IMR-90 (cell line): ENCODE measurements around the gene KBTBD12. TPM values are rescaled to one million over a fixed set of nuclear protein-coding genes. Genes with fewer than 3 reads are reported as not detected.

ENCODE experiments used
- ATAC-seq: fragments of 200-7000 bp; cut with Tn5 transposase; 2 replicates; pipeline ENCODE4 v1.9.1; 2020; ENCODE audit warnings: low read depth, mild to moderate bottlenecking, moderate library complexity
- BruUV-seq: library from RNA; stranded (reverse); fragments of 400-500 nt; replicated peaks from 2 replicates; lab custom pipeline; 2021; lab: Mats Ljungman, UMichigan
- CTCF ChIA-PET: fragments of 300-600 bp; formaldehyde crosslinking; extraction: SDS; loops from one replicate; lab custom pipeline; 2021; ENCODE audit warnings: antibody characterized with exemption; lab: Yijun Ruan, JAX
- POLR2A ChIA-PET: fragments of 300-600 bp; sonication (Branson Sonifier 250); formaldehyde crosslinking; loops from one replicate; lab custom pipeline; 2022; ENCODE audit warnings: antibody characterized with exemption; ENCODE audit not compliant: unreplicated experiment; lab: Charles Lee
- DNase-seq: peaks from one replicate; pipeline ENCODE4 v3.0.0; 2013
- H2AFZ ChIP-seq: replicated peaks from 2 replicates; pipeline ENCODE3; 2013; ENCODE audit warnings: low read length, mild to moderate bottlenecking; ENCODE audit not compliant: poor library complexity
- H2AK5ac ChIP-seq: 2 replicates; pipeline ENCODE4 v1.6.1; 2013; ENCODE audit warnings: low read depth, low read length, inconsistent platforms
- H2AK9ac ChIP-seq: replicated peaks from 2 replicates; pipeline ENCODE3; 2013; ENCODE audit warnings: mild to moderate bottlenecking, low read depth, low read length, moderate library complexity; ENCODE audit not compliant: poor library complexity
- H2BK120ac ChIP-seq: 2 replicates; pipeline ENCODE4 v1.6.1; 2013; ENCODE audit warnings: low read depth, low read length, inconsistent platforms
- H2BK15ac ChIP-seq: 3 replicates; pipeline ENCODE4 v1.6.1; 2013; ENCODE audit warnings: low read depth, low read length, inconsistent platforms
- H2BK20ac ChIP-seq: 2 replicates; pipeline ENCODE4 v1.6.1; 2013; ENCODE audit warnings: low read depth, mild to moderate bottlenecking, inconsistent platforms, low read length, moderate library complexity
- H2BK5ac ChIP-seq: 2 replicates; pipeline ENCODE4 v1.6.1; 2013; ENCODE audit warnings: mild to moderate bottlenecking, low read depth, low read length, inconsistent platforms; ENCODE audit not compliant: poor library complexity, severe bottlenecking
- H3K14ac ChIP-seq: replicated peaks from 2 replicates; pipeline ENCODE4 v1.6.1; 2013; ENCODE audit warnings: low read depth, low read length, inconsistent platforms
- H3K18ac ChIP-seq: 2 replicates; pipeline ENCODE4 v1.6.1; 2013; ENCODE audit warnings: low read depth, low read length, control low read depth
- H3K23ac ChIP-seq: 2 replicates; pipeline ENCODE4 v1.6.1; 2013; ENCODE audit warnings: low read depth, low read length, inconsistent platforms
- H3K27ac ChIP-seq: 2 replicates; pipeline ENCODE4 v1.5.1; 2013; ENCODE audit warnings: mild to moderate bottlenecking, control low read depth, low read length; ENCODE audit not compliant: insufficient read depth
- H3K27me3 ChIP-seq: 2 replicates; pipeline ENCODE4 v1.6.1; 2013; ENCODE audit warnings: low read length; ENCODE audit not compliant: control insufficient read depth, insufficient read depth
- H3K36me3 ChIP-seq: 2 replicates; pipeline ENCODE4 v1.6.1; 2013; ENCODE audit warnings: low read length, mixed read lengths; ENCODE audit not compliant: control insufficient read depth, insufficient read depth
- H3K4ac ChIP-seq: 2 replicates; pipeline ENCODE4 v1.6.1; 2013; ENCODE audit warnings: low read depth, low read length, inconsistent platforms
- H3K4me1 ChIP-seq: 2 replicates; pipeline ENCODE4 v1.6.1; 2013; ENCODE audit warnings: low read length, mixed read lengths; ENCODE audit not compliant: control insufficient read depth, insufficient read depth
- H3K4me2 ChIP-seq: 2 replicates; pipeline ENCODE4 v1.6.1; 2013; ENCODE audit warnings: low read depth, mild to moderate bottlenecking, control low read depth, low read length, moderate library complexity
- H3K4me3 ChIP-seq: 2 replicates; pipeline ENCODE4 v1.5.1; 2013; ENCODE audit warnings: low read depth, mild to moderate bottlenecking, control low read depth, low read length, moderate library complexity; ENCODE audit not compliant: insufficient read depth
- H3K56ac ChIP-seq: 2 replicates; pipeline ENCODE4 v1.6.1; 2013; ENCODE audit warnings: low read length, inconsistent platforms; ENCODE audit not compliant: insufficient read depth; ENCODE audit errors: extremely low read depth
- H3K79me1 ChIP-seq, 2 experiments: 2 replicates each; pipeline ENCODE4 v1.6.1; 2013; ENCODE audit warnings: low read length in 2 of 2, inconsistent platforms in 1 of 2, low read depth in 1 of 2
- H3K9ac ChIP-seq: 2 replicates; pipeline ENCODE4 v1.6.1; 2013; ENCODE audit warnings: low read depth, low read length, control low read depth
- H3K9me1 ChIP-seq: 2 replicates; pipeline ENCODE4 v1.6.1; 2013; ENCODE audit warnings: low read length, inconsistent platforms; ENCODE audit not compliant: insufficient read depth
- H3K9me3 ChIP-seq: 2 replicates; pipeline ENCODE4 v1.6.1; 2013; ENCODE audit warnings: low read length; ENCODE audit not compliant: control insufficient read depth, insufficient read depth
- H4K20me1 ChIP-seq: 2 replicates; pipeline ENCODE4 v1.6.1; 2013; ENCODE audit warnings: low read length, inconsistent platforms; ENCODE audit not compliant: insufficient read depth
- H4K5ac ChIP-seq: 2 replicates; pipeline ENCODE4 v1.6.1; 2013; ENCODE audit warnings: mild to moderate bottlenecking, low read depth, low read length, control low read depth
- H4K8ac ChIP-seq, 2 experiments: 2 replicates each; pipeline ENCODE4 v1.6.1; 2013; ENCODE audit warnings: low read depth in 2 of 2, low read length in 2 of 2, control low read depth in 1 of 2, inconsistent platforms in 1 of 2
- H4K91ac ChIP-seq: 2 replicates; pipeline ENCODE4 v1.6.1; 2013; ENCODE audit warnings: low read depth, low read length, inconsistent platforms; ENCODE audit not compliant: insufficient read depth
- BHLHE40 ChIP-seq: fragments of 150-350 bp; IDR thresholded peaks from 2 replicates; pipeline ENCODE4 v1.6.1; 2016; ENCODE audit warnings: mild to moderate bottlenecking, low read depth, low read length
- FOS ChIP-seq: fragments of 150-350 bp; IDR thresholded peaks from 2 replicates; pipeline ENCODE4 v1.6.1; 2016; ENCODE audit warnings: low read depth, low read length
- MAFK ChIP-seq: IDR thresholded peaks from 2 replicates; pipeline ENCODE4 v1.6.1; 2012; ENCODE audit warnings: low read depth, low read length, improper control_type of control experiment
- POLR2A ChIP-seq: IDR thresholded peaks from 2 replicates; pipeline ENCODE4 v1.6.1; 2012; ENCODE audit warnings: mild to moderate bottlenecking, low read depth, low read length
- RAD21 ChIP-seq: IDR thresholded peaks from 2 replicates; pipeline ENCODE4 v1.6.1; 2012; ENCODE audit warnings: low read length, improper control_type of control experiment
- RCOR1 ChIP-seq: IDR thresholded peaks from 2 replicates; pipeline ENCODE4 v1.6.1; 2012; ENCODE audit warnings: mild to moderate bottlenecking, low read length, improper control_type of control experiment; ENCODE audit not compliant: insufficient replicate concordance
- SMC3 ChIP-seq: fragments of 150-350 bp; IDR thresholded peaks from 2 replicates; pipeline ENCODE4 v1.6.1; 2016; ENCODE audit warnings: low read depth, mild to moderate bottlenecking, antibody characterized with exemption, low read length, moderate library complexity
- WGBS, 2 experiments: methylation state at CpG; one replicate each; pipeline versions ENCODE4 v1.1.5 to v1.1.7; 2013; ENCODE audit warnings: missing lambda C conversion rate in 2 of 2; ENCODE audit not compliant: insufficient read length in 1 of 2; ENCODE audit errors: extremely low coverage in 2 of 2; 5-methylcytosine and 5-hydroxymethylcytosine counted together
- dilution Hi-C: fragments of 300-500 bp; cut with HindIII; formaldehyde crosslinking; loops from one replicate; pipeline ENCODE4 v1.14.3; 2018; ENCODE audit warnings: low sequenced_read_pairs; ENCODE audit not compliant: unreplicated experiment
- in situ Hi-C: fragments of 300-500 bp; cut with MboI; formaldehyde crosslinking; loops from 3 replicates; pipeline ENCODE4 v1.14.3; 2019; ENCODE audit warnings: low sequenced_read_pairs, inconsistent platforms, mixed read lengths
- intact Hi-C: fragments of 100-400 bp; cut with micrococcal nuclease; formaldehyde crosslinking; loops from 2 replicates; pipeline ENCODE4 v1.10.0; 2022
- polyA plus RNA-seq, 3 experiments: library from polyadenylated mRNA; depleted of rRNA; stranded (reverse); fragments of >200 nt; gene quantifications; 2 replicates each; pipeline ENCODE4 v1.2.3, GENCODE V29; 2012; ENCODE audit warnings: low replicate concordance in 1 of 3
- total RNA-seq: library from RNA; depleted of rRNA; stranded (reverse); fragments of >200 nt; gene quantifications from 2 replicates; pipeline ENCODE4 v1.2.3, GENCODE V29; 2012
- TF ChIP-seq, protein P1 (sequence below): conservative IDR thresholded peaks from 2 replicates; pipeline ENCODE4 v1.5.1; 2012; ENCODE audit warnings: mild to moderate bottlenecking, low read depth, low read length, improper control_type of control experiment
- TF ChIP-seq, protein P2 (sequence below): fragments of 150-350 bp; IDR thresholded peaks from 2 replicates; pipeline ENCODE4 v1.6.1; 2016; ENCODE audit warnings: low read depth, mild to moderate bottlenecking, low read length, moderate library complexity, borderline replicate concordance

The KBTBD12 gene
- total and polyA plus RNA-seq, 2 of the 4 experiments (the other 2 are of a cell fraction): not detected

DNA sequence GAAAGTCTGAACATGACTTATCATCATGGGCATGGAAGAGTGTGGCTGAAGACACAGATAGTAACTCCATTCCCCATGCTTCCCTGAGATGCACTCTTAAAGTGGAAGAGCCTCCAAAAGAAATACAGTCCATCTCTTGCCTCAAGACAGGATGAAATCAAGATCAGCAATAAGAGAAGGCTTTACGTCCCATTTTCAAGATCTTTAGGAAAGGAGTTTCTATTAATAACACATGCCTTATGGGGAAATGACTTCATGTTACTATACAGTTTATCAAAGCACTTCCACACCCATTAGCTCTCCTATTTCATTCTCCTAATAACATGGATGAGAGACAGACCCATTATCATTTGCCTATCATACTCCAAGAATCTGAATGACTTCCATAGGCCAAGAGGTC lies 6.1 kb upstream of the KBTBD12 start:
- Histone ChIP-seq H3K36me3 (no peaks in the 10 kb centered on the region), H3K4me2 (no peak overlapping the region), H4K8ac (no peak overlapping the region), H3K9me1 (no peaks in the 10 kb centered on the region), H3K27me3 (peaks cover 40% of the 10 kb centered on the region), H3K79me1 (no peaks in the 10 kb centered on the region), H2BK120ac (no peak overlapping the region), H3K4me3 (no peak overlapping the region), H4K91ac (no peak overlapping the region), H4K20me1 (no peaks in the 10 kb centered on the region), H4K5ac (no peak overlapping the region), H3K9ac (no peak overlapping the region), H2AK5ac (no peak overlapping the region), H3K27ac (no peak overlapping the region), H3K23ac (no peak overlapping the region), H3K14ac (no peak overlapping the region), H3K56ac (no peak overlapping the region), H3K9me3 (peaks cover 3% of the 10 kb centered on the region), H2AFZ (no peak overlapping the region), H2BK5ac (no peak overlapping the region), H2BK20ac (no peak overlapping the region), H3K4me1 (no peaks in the 10 kb centered on the region), H3K18ac (no peak overlapping the region), H3K4ac (no peak overlapping the region), H2BK15ac (no peak overlapping the region), H2AK9ac (no peak overlapping the region)
- BruUV-seq: no TSS peak
- no peak for TF ChIP-seq RAD21
- TF ChIP-seq RCOR1: no peak
- no peak for TF ChIP-seq MAFK
- TF ChIP-seq SMC3: no peak
- TF ChIP-seq, protein P1, sequence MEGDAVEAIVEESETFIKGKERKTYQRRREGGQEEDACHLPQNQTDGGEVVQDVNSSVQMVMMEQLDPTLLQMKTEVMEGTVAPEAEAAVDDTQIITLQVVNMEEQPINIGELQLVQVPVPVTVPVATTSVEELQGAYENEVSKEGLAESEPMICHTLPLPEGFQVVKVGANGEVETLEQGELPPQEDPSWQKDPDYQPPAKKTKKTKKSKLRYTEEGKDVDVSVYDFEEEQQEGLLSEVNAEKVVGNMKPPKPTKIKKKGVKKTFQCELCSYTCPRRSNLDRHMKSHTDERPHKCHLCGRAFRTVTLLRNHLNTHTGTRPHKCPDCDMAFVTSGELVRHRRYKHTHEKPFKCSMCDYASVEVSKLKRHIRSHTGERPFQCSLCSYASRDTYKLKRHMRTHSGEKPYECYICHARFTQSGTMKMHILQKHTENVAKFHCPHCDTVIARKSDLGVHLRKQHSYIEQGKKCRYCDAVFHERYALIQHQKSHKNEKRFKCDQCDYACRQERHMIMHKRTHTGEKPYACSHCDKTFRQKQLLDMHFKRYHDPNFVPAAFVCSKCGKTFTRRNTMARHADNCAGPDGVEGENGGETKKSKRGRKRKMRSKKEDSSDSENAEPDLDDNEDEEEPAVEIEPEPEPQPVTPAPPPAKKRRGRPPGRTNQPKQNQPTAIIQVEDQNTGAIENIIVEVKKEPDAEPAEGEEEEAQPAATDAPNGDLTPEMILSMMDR: no peak
- TF ChIP-seq POLR2A: no peak
- no peak for TF ChIP-seq FOS
- TF ChIP-seq, protein P2, sequence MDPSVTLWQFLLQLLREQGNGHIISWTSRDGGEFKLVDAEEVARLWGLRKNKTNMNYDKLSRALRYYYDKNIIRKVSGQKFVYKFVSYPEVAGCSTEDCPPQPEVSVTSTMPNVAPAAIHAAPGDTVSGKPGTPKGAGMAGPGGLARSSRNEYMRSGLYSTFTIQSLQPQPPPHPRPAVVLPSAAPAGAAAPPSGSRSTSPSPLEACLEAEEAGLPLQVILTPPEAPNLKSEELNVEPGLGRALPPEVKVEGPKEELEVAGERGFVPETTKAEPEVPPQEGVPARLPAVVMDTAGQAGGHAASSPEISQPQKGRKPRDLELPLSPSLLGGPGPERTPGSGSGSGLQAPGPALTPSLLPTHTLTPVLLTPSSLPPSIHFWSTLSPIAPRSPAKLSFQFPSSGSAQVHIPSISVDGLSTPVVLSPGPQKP: no peak
- TF ChIP-seq BHLHE40: no peak
- no peak for ATAC-seq
- no CpG with 5 or more reads among the region's 1 CpG for WGBS, 2 experiments
- ChIA-PET CTCF (no interaction called here), POLR2A (no interaction called here)
- intact Hi-C loops (no loop called here), dilution Hi-C loops (no loop called here), in situ Hi-C loops (no loop called here)
- DNase-seq: no peak
